Measurements from ENCODE around the gene MND1. TPM values are rescaled to one million over a fixed set of nuclear protein-coding genes. Genes with fewer than 3 reads are reported as not detected.

The MND1 gene
- total RNA-seq, 5 donors from 2014 or later (not counting 1 experiment from before 2014, with no cell fraction given), result 0.53 to 1.1 (median 0.70) TPM; not detected in 2

- Mint-ChIP-seq H3K36me3 (peaks cover 4% of the 10 kb centered on the region), H3K4me3 (no peak overlapping the region), H3K27ac (no peak overlapping the region), H3K27me3 (peaks cover 0 to 7% of the 10 kb centered on the region in 2 donors), H3K4me1 (no peaks in the 10 kb centered on the region), H3K9me3 (no peaks in the 10 kb centered on the region)
- CTCF ChIA-PET, result interaction anchor here (0.6 to 1.0 kb wide), 5 partner anchors 154 to 529 kb away, joined by 3 to 5 read pairs (median 3); no protein-coding TSS in a partner anchor
- Histone ChIP-seq H3K27me3 (replicated peaks in 1 of 2; ENCODE audit: control insufficient read depth in 2 of 2, extremely low read depth in 1 of 2, insufficient read depth in 2 of 2, low read length in 1 of 2) (no peaks in the 10 kb centered on the region), H3K27ac (ENCODE audit: low read length) (no peak overlapping the region), H3K9me3 (no peaks in the 10 kb centered on the region), H3K4me1 (ENCODE audit: control insufficient read depth in 1 of 2, extremely low read depth in 1 of 2, insufficient read depth in 2 of 2, low read length in 2 of 2) (no peaks in the 10 kb centered on the region), H3K36me3 (ENCODE audit: control insufficient read depth in 2 of 2, extremely low read depth in 1 of 2, insufficient read depth in 1 of 2, low read length in 1 of 2) (no peaks in the 10 kb centered on the region), H3K4me3 (ENCODE audit: control insufficient read depth in 1 of 2, extremely low read depth in 1 of 2, low read length in 1 of 2) (no peak overlapping the region)
- DNase-seq, result peak in 11 of 35 experiments; percentile 2 to 59 (median 8)
- WGBS (ENCODE audit: insufficient coverage), result no CpG with 5 or more reads among the region's 2 CpGs
- ATAC-seq (replicated peaks in 1 of 4), result peak in 3 of 4 experiments; percentile 40 to 42 (median 41)
- POLR2A ChIA-PET, result no interaction called here
These were observed 25.7 kb upstream of the MND1 start for GRCh38 chr4:153318696-153319320.

DNA sequence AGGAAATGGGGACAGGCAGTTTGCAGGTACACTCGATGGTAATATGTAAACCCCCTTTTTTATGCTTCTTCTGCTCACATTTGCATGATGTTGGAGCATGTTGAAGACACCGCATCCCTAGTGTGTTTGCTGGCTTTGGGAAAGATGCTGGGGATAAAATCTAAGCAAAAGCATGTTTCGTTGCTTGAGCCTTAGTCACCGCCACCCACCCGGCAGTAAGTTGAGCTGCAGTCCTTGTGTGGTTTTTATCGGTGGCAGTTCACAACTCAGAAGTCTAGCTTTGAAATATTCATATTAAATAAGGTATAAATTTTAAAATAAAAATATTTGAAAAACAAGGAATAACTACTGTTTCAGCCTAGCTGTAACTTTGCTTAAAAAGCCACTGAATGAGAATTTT, 21.7 kb upstream of the MND1 start:
- DNase-seq, result no peak
- ATAC-seq (replicated peaks in 1 of 4), result no peak
- no peaks in the 10 kb centered on the region for H3K9me3 Mint-ChIP-seq
- Histone ChIP-seq H3K27me3 (replicated peaks in 1 of 2; ENCODE audit: control insufficient read depth in 2 of 2, extremely low read depth in 1 of 2, insufficient read depth in 2 of 2, low read length in 1 of 2) (no peaks in the 10 kb centered on the region), H3K4me1 (ENCODE audit: control insufficient read depth in 1 of 2, extremely low read depth in 1 of 2, insufficient read depth in 2 of 2, low read length in 2 of 2) (no peaks in the 10 kb centered on the region), H3K36me3 (ENCODE audit: control insufficient read depth in 2 of 2, extremely low read depth in 1 of 2, insufficient read depth in 1 of 2, low read length in 1 of 2) (no peaks in the 10 kb centered on the region), H3K4me3 (ENCODE audit: control insufficient read depth in 1 of 2, extremely low read depth in 1 of 2, low read length in 1 of 2) (no peak overlapping the region), H3K27ac (ENCODE audit: low read length) (no peak overlapping the region), H3K9me3 (no peaks in the 10 kb centered on the region)
- H3K4me1 Mint-ChIP-seq, result peaks cover 0 to 2% (median 0%) of the 10 kb centered on the region in 3 donors
- no peak overlapping the region for H3K4me3 Mint-ChIP-seq
- ChIA-PET CTCF (interaction anchor here in 1 of 2 donors (0.8 kb wide), 1 partner anchor 180 kb away, joined by 5 read pairs; no protein-coding TSS in a partner anchor), POLR2A (no interaction called here)
- peaks cover 4% of the 10 kb centered on the region for H3K36me3 Mint-ChIP-seq
- no peak overlapping the region for H3K27ac Mint-ChIP-seq
- H3K27me3 Mint-ChIP-seq, result peaks cover 0 to 7% of the 10 kb centered on the region in 2 donors
- 80% methylated on average over 1 of the region's 6 CpGs for WGBS (ENCODE audit: insufficient coverage)

- POLR2A ChIA-PET, result interaction anchor here in 1 of 2 donors (0.6 kb wide), 2 partner anchors 250 to 609 kb away, joined by 3 read pairs; no protein-coding TSS in a partner anchor
- Mint-ChIP-seq H3K36me3 (peaks cover 4% of the 10 kb centered on the region), H3K9me3 (no peaks in the 10 kb centered on the region), H3K4me3 (no peak overlapping the region), H3K27ac (no peak overlapping the region), H3K4me1 (peaks cover 0 to 2% (median 0%) of the 10 kb centered on the region in 3 donors), H3K27me3 (peaks cover 0 to 7% of the 10 kb centered on the region in 2 donors)
- no peaks in the 10 kb centered on the region for H3K36me3 ChIP-seq (ENCODE audit: control insufficient read depth in 2 of 2, extremely low read depth in 1 of 2, insufficient read depth in 1 of 2, low read length in 1 of 2)
- no peak overlapping the region for H3K27ac ChIP-seq (ENCODE audit: low read length)
- no CpG with 5 or more reads among the region's 3 CpGs for WGBS (ENCODE audit: insufficient coverage)
- CTCF ChIA-PET, result interaction anchor here in 1 of 2 donors (0.6 kb wide), 1 partner anchor 74 kb away, joined by 3 read pairs; no protein-coding TSS in a partner anchor
- no peak overlapping the region for H3K4me3 ChIP-seq (ENCODE audit: control insufficient read depth in 1 of 2, extremely low read depth in 1 of 2, low read length in 1 of 2)
- no peaks in the 10 kb centered on the region for H3K27me3 ChIP-seq (replicated peaks in 1 of 2; ENCODE audit: control insufficient read depth in 2 of 2, extremely low read depth in 1 of 2, insufficient read depth in 2 of 2, low read length in 1 of 2)
- no peak for ATAC-seq (replicated peaks in 1 of 4)
- no peak for DNase-seq
- no peaks in the 10 kb centered on the region for H3K4me1 ChIP-seq (ENCODE audit: control insufficient read depth in 1 of 2, extremely low read depth in 1 of 2, insufficient read depth in 2 of 2, low read length in 2 of 2)
- no peaks in the 10 kb centered on the region for H3K9me3 ChIP-seq
These were observed 20.4 kb upstream of the MND1 start for GRCh38 chr4:153324046-153324445.

DNA sequence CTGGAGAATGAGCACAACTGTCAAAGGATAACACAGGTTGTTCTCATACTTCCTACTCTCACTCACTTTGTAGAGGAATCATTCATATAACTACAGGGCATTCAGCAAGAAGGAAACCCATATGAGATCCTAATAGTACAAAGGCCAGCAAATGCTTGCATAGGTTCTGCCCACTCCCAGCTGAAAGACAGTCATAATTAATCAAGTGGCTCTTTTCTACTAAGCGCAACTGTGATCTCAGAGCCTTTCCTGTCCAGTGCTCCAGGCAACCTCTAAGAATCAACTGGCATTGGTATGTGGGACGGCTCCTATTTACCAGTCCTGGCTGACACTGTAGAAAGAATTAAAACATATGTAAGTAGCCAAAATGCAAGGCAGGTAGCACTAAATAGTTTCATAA, 18.9 kb upstream of the MND1 start:
- H3K27ac ChIP-seq (ENCODE audit: low read length), result no peak overlapping the region
- no peak for DNase-seq
- ChIA-PET CTCF (no interaction called here), POLR2A (no interaction called here)
- peaks cover 0 to 7% of the 10 kb centered on the region in 2 donors for H3K27me3 Mint-ChIP-seq
- peaks cover 4% of the 10 kb centered on the region for H3K36me3 Mint-ChIP-seq
- no peaks in the 10 kb centered on the region for H3K4me1 ChIP-seq (ENCODE audit: control insufficient read depth in 1 of 2, extremely low read depth in 1 of 2, insufficient read depth in 2 of 2, low read length in 2 of 2)
- H3K27ac Mint-ChIP-seq, result no peak overlapping the region
- H3K4me3 Mint-ChIP-seq, result no peak overlapping the region
- H3K4me1 Mint-ChIP-seq, result peaks cover 0 to 2% (median 0%) of the 10 kb centered on the region in 3 donors
- no peaks in the 10 kb centered on the region for H3K27me3 ChIP-seq (replicated peaks in 1 of 2; ENCODE audit: control insufficient read depth in 2 of 2, extremely low read depth in 1 of 2, insufficient read depth in 2 of 2, low read length in 1 of 2)
- peaks cover 0 to 3% of the 10 kb centered on the region in 2 donors for H3K36me3 ChIP-seq (ENCODE audit: control insufficient read depth in 2 of 2, extremely low read depth in 1 of 2, insufficient read depth in 1 of 2, low read length in 1 of 2)
- ATAC-seq (replicated peaks in 1 of 4), result no peak
- WGBS (ENCODE audit: insufficient coverage), result no CpG with 5 or more reads among the region's 2 CpGs
- H3K9me3 Mint-ChIP-seq, result no peaks in the 10 kb centered on the region
- no peaks in the 10 kb centered on the region for H3K9me3 ChIP-seq
- no peak overlapping the region for H3K4me3 ChIP-seq (ENCODE audit: control insufficient read depth in 1 of 2, extremely low read depth in 1 of 2, low read length in 1 of 2)

GRCh38 chr4:153326513-153326912, 18.0 kb upstream of the MND1 start:
- no peak for ATAC-seq (replicated peaks in 1 of 4)
- Mint-ChIP-seq H3K27ac (no peak overlapping the region), H3K4me1 (peaks cover 0 to 2% (median 0%) of the 10 kb centered on the region in 3 donors), H3K4me3 (no peak overlapping the region), H3K9me3 (no peaks in the 10 kb centered on the region), H3K27me3 (peaks cover 0 to 3% of the 10 kb centered on the region in 2 donors), H3K36me3 (no peaks in the 10 kb centered on the region)
- Histone ChIP-seq H3K27ac (ENCODE audit: low read length) (no peak overlapping the region), H3K4me3 (ENCODE audit: control insufficient read depth in 1 of 2, extremely low read depth in 1 of 2, low read length in 1 of 2) (no peak overlapping the region), H3K9me3 (no peaks in the 10 kb centered on the region), H3K36me3 (ENCODE audit: control insufficient read depth in 2 of 2, extremely low read depth in 1 of 2, insufficient read depth in 1 of 2, low read length in 1 of 2) (peaks cover 0 to 3% of the 10 kb centered on the region in 2 donors), H3K27me3 (replicated peaks in 1 of 2; ENCODE audit: control insufficient read depth in 2 of 2, extremely low read depth in 1 of 2, insufficient read depth in 2 of 2, low read length in 1 of 2) (no peaks in the 10 kb centered on the region), H3K4me1 (ENCODE audit: control insufficient read depth in 1 of 2, extremely low read depth in 1 of 2, insufficient read depth in 2 of 2, low read length in 2 of 2) (no peaks in the 10 kb centered on the region)
- WGBS (ENCODE audit: insufficient coverage), result 100% methylated on average over 5 of the region's 11 CpGs
- POLR2A ChIA-PET, result no interaction called here
- CTCF ChIA-PET, result no interaction called here
- no peak for DNase-seq

DNA sequence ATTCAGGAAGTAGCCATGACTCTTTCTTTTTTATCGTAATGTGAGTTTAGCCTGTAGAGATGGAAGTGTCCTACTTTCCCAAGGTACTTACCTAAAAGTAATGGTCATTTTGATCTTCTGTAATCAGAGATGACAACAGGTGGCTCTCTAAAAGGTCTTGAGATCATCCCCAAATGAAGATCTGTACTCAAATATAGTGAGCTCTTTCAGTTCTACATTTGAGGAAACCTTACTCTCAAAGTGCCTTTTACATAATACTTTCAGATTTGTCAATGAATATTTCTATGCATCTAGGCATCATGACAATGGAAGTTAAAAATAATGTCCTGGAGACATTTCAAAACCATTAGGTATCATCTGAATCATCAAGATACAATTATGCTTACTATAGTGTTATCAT, 17.2 kb upstream of the MND1 start:
- WGBS (ENCODE audit: insufficient coverage), result no CpG with 5 or more reads among the region's 1 CpG
- ATAC-seq (replicated peaks in 1 of 4) (no peak), DNase-seq (no peak)
- Mint-ChIP-seq H3K27ac (no peak overlapping the region), H3K4me1 (peaks cover 0 to 2% (median 0%) of the 10 kb centered on the region in 3 donors), H3K27me3 (no peaks in the 10 kb centered on the region), H3K9me3 (no peaks in the 10 kb centered on the region), H3K4me3 (no peak overlapping the region), H3K36me3 (no peaks in the 10 kb centered on the region)
- no peak overlapping the region for H3K27ac ChIP-seq (ENCODE audit: low read length)
- no peak overlapping the region for H3K4me3 ChIP-seq (ENCODE audit: control insufficient read depth in 1 of 2, extremely low read depth in 1 of 2, low read length in 1 of 2)
- H3K36me3 ChIP-seq (ENCODE audit: control insufficient read depth in 2 of 2, extremely low read depth in 1 of 2, insufficient read depth in 1 of 2, low read length in 1 of 2), result peaks cover 0 to 3% of the 10 kb centered on the region in 2 donors
- H3K27me3 ChIP-seq (replicated peaks in 1 of 2; ENCODE audit: control insufficient read depth in 2 of 2, extremely low read depth in 1 of 2, insufficient read depth in 2 of 2, low read length in 1 of 2), result no peaks in the 10 kb centered on the region
- no peaks in the 10 kb centered on the region for H3K4me1 ChIP-seq (ENCODE audit: control insufficient read depth in 1 of 2, extremely low read depth in 1 of 2, insufficient read depth in 2 of 2, low read length in 2 of 2)
- POLR2A ChIA-PET, result no interaction called here
- no peaks in the 10 kb centered on the region for H3K9me3 ChIP-seq
- CTCF ChIA-PET, result no interaction called here
